Mononuclear cell (primary cell): ENCODE results near the gene ARAF. TPM values are rescaled to one million over a fixed set of nuclear protein-coding genes. Genes with fewer than 3 reads are reported as not detected.
"Not testable (repeated sequence)": the region's sequence is repeated elsewhere in the genome, so short reads cannot be mapped to it uniquely, and the experiment has no call there.

Experiments used
- H3K27me3 ChIP-seq: 2 replicates; pipeline ENCODE4 v1.6.0; 2011; ENCODE audit warnings: low read length, control low read depth; ENCODE audit not compliant: insufficient read depth
- H3K4me1 ChIP-seq: 2 replicates; pipeline ENCODE4 v1.5.1; 2011; ENCODE audit warnings: mild to moderate bottlenecking, low read length, control low read depth; ENCODE audit not compliant: insufficient read depth
- H3K4me3 ChIP-seq: 2 replicates; pipeline ENCODE4 v1.5.1; 2011; ENCODE audit warnings: mild to moderate bottlenecking, low read length, moderate library complexity
- H3K9me3 ChIP-seq: 2 replicates; pipeline ENCODE4 v1.5.1; 2011; ENCODE audit warnings: low read depth, mild to moderate bottlenecking, control low read depth, low read length
- total RNA-seq: library from RNA; depleted of rRNA; stranded (reverse); fragments of >200 nt; gene quantifications from one replicate; pipeline ENCODE4 v1.2.3, GENCODE V29; 2012

Gene ARAF
- total RNA-seq, result 48.4 TPM

DNA sequence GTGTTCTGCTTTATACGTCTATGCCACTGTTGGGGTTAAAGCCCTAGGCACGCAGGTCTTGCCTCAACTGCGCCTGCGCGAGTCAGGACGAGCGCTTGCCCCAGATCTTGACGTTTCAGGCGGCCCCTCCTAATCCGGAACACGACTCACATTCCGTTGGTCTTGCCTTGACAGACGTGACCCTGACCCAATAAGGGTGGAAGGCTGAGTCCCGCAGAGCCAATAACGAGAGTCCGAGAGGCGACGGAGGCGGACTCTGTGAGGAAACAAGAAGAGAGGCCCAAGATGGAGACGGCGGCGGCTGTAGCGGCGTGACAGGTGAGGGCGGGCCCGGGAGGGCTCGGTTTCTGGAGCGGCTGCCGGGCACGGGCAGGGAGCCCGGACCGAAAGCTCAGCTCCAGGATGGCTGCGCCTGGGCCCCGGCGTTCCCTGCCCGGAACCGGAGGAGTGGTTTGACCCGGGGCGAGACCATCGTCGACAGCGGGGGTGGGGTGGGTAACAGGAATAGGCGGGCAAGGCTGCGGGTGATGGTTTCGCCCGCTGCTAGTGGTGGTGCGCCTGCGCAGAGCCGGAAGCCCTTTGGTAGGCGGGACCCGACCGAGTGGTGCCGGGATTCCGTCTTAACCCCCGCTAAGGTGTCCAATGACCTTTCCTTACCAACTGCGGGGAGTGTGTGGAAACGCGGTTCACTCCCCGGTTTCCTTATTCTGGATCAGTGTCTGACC is at the start of gene ARAF:
Gene ARAF (plus strand): TSS at position 272 of the 725 bp plus-strand sequence. CDS start 1,763 bp downstream, outside the sequence.
- Histone ChIP-seq H3K4me1 (peaks cover 43% of the 10 kb centered on the region), H3K9me3 (no peaks in the 10 kb centered on the region), H3K4me3 (peak within 1 kb of the TSS; percentile 71), H3K27me3 (no peaks in the 10 kb centered on the region)

DNA sequence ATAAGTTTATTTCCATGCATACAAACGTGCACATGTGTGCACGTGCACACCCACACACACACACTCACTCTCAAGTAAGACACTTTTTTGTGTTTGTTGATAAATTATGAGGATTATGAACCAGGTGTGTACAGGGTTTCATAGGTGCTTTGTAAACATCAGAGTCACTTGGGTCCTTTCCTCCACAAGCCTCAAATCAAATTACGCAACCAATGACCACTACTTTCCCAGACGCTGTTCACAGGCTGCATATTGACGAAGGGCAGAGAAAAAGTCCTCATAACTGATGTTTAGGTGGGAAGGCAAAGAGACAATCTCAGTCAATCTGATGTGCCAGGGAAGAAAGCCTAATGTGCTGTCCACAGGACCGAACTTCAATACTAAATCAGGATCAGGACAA is 48.6 kb upstream of the ARAF start:
- H3K9me3 ChIP-seq, H3K4me3 ChIP-seq, H3K27me3 ChIP-seq: not testable (repeated sequence)
- peaks cover 17% of the 10 kb centered on the region for H3K4me1 ChIP-seq

DNA sequence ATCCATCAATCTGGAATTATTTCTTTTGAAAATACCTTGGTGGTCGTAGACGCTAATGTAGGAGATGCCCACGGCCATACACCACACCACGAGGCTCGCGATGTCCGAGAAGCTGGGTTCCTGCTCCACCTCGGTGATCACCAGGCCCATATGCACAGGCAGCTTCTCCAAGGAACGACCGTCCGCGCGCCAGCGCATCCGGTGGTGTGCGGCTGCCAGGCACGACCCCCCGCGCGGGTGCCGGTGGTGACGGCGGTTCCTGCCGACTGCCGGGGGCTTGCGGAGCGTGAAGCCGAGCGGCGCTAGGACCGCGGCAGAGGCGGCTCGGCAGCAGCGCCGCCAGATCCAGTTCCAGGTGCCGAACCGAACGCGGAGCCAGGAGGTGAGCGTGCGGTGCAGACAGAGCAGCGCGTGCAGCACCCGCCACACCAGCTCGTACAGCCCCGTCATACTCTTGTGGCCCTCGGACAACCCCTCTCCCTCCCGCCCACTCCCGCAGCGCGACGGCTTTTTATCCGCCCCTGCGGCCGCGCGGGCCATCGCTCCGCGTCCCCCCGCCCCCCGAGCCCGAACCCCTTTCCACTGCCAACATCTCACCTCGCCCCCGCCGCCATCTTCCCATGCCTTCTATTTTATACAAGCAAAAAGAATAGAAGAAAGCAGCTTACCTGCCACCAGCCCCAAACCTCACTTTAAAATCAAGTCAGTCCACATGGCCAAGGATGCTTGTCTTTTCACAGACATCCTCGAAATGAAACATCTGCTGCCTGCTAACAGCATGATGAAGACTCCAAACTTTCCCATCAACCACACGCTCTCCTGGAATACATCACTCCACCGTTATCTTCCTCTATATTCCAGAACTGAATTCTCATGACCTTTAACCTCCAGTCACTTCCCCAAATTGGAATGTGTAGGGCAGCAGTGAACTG is 47.7 kb upstream of the ARAF start:
- H3K4me3 ChIP-seq, result peak overlapping the region; percentile 27
- H3K27me3 ChIP-seq, H3K9me3 ChIP-seq: not testable (repeated sequence)
- peaks cover 17% of the 10 kb centered on the region for H3K4me1 ChIP-seq

DNA sequence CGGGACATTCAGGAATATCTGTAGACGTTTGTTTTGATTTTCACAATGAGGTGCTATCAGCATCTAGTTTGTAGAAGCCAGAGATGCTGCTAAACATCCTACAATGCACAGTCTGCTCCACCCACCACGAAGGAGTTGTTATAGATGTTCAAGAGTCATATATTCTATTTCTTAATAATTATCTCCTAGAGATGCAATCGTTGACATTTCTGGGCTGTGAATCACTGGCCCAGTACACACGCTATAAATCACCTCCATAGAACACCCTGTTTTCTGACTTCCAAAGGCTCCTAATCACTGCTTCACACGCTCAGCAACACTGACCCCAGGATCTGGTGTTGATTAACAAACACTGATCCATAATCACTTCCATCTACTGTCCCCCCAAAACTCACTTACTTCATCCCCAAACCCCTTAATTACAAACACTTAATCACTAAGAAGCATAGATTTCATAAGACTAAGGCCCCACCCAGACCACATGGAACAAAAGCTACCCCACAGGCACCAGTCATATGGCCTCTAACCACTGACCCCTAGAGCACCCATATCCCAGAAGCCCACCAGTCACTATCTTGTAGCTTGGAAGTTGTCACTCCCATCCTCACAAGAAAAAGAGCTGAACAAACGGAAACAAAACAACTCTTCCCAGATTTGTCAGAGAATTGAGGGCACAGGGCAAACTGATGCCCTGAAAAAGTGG is 46.3 kb upstream of the ARAF start:
- Histone ChIP-seq H3K27me3 (no peaks in the 10 kb centered on the region), H3K4me1 (peaks cover 17% of the 10 kb centered on the region)

DNA sequence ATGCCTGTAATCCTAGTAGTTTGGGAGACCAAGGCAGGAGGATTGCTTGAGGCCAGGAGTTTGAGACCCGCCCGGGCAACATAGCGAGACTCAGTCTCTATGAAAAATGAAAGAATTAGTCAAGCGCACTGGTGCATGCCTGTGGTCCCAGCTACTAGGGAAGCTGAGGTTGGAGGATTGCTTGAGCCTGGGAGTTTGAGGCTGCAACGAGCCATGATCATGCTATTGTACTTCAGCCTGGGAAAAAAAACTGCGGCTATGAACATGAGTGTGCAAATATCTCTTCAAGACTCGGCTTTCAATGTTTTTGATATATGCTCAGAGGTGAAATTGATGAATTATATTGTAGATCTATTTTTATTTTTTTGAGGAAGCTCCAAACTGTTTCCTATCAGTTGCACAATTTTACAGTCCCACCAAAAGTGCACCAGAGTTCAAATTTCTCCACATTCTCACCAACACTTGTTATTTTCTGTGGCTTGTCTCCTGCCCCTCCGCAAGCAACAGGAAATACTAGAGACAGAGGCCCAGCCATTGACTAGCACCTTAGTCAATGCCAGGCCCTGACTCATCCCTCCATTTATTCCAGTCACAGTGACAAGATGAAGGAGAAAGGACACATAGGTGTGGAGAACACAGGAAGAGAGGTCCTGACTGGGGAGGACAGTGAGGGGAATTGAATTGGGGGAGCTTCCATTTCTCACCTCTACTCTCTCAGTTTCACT is 44.9 kb upstream of the ARAF start:
- no peaks in the 10 kb centered on the region for H3K27me3 ChIP-seq
- H3K4me3 ChIP-seq, result no peak overlapping the region
- H3K4me1 ChIP-seq, result peaks cover 17% of the 10 kb centered on the region
- H3K9me3 ChIP-seq, result no peaks in the 10 kb centered on the region

More for the DNA sequence above, 46.3 kb upstream of the ARAF start:
- H3K9me3 ChIP-seq, result no peaks in the 10 kb centered on the region
- H3K4me3 ChIP-seq, result no peak overlapping the region

DNA sequence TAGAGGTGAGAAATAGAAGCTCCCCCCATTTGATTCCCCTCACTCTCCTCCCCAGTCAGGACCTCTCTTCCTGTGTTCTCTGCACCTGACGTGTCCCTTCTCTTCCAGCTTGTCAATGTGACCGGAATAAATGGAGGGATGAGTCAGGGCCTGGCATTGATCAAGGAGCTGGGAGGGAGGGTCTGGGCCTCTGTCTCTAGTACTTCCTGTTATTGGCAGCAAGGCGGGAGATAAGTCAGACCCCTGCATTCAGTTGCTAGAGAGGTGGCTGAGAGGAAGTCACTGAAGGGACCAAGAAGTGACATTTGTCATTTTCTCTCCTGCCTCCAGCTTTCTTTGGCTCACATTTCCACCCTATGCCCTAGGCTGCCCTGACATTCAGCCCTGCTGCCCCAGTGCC is 42.9 kb upstream of the ARAF start:
- no peak overlapping the region for H3K4me3 ChIP-seq
- no peaks in the 10 kb centered on the region for H3K9me3 ChIP-seq
- peaks cover 17% of the 10 kb centered on the region for H3K4me1 ChIP-seq
- H3K27me3 ChIP-seq, result no peaks in the 10 kb centered on the region

DNA sequence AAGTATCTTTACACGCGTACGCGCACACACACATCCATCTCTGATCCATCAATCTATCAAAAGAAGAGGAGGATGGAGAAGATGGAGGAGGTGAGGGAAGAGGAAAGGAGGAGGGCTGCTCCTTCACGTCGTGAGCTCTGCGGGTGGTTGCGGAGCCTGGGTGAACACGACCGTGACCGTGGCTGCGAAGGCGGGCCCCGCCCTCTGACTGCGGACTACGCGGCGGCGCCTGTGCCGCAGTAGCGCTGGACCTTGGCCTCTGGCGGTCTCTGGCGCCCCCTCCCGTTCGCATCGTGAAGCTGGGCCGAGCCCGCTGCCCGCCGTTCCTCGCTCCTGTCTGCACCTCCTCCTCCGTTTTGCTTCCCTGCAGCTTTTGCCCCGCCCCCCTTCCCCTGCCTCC is 37.7 kb upstream of the ARAF start:
- H3K4me3 ChIP-seq, result peak overlapping the region; percentile 28
- H3K27me3 ChIP-seq, result no peaks in the 10 kb centered on the region
- H3K9me3 ChIP-seq, result no peaks in the 10 kb centered on the region
- no peaks in the 10 kb centered on the region for H3K4me1 ChIP-seq

DNA sequence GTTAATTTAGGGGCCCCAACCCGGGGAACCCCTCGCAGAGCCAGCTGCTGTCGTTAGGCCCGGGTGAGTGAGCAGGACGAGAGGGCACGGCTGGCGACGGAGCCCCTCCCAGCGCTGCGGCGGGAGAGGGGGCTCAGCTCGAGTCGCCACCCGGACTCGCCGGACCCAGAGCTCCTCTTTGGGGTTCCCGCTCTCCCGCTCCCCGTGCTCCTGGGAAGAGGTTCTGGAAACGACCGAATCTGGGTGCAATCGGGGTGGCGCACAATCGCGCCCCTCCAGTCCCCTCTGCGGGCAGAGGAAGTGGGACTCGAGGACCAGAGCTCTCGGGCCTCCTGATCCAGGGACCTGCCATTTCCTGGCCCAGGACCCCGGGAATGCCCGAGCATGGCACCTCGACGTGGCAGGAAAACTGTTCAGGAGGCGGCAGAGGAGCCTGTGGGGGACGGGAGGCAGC is 37.3 kb upstream of the ARAF start:
- no peaks in the 10 kb centered on the region for H3K27me3 ChIP-seq
- no peaks in the 10 kb centered on the region for H3K4me1 ChIP-seq
- no peaks in the 10 kb centered on the region for H3K9me3 ChIP-seq
- H3K4me3 ChIP-seq, result peak overlapping the region; percentile 28

DNA sequence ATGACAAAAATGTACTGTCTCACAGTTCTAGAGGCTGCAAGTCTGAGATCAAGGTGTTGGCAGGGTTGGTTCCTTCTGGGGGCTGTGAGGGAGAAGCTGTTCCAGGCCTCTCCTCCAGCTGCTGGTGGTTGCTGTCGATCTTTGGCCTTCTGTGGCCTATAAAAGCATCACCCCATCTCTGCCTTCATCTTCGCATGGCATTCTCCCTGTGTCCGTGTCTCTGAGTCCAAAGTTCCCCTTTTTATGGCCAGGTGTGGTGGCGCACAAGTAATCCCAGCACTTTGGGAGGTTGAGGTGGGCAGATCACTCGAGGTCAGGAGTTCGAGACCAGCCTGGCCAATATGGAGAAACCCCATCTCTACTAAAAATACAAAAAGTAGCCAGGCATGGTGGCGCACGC is 31.5 kb upstream of the ARAF start:
- Histone ChIP-seq H3K4me1 (no peaks in the 10 kb centered on the region), H3K27me3 (no peaks in the 10 kb centered on the region), H3K4me3 (no peak overlapping the region), H3K9me3 (no peaks in the 10 kb centered on the region)

DNA sequence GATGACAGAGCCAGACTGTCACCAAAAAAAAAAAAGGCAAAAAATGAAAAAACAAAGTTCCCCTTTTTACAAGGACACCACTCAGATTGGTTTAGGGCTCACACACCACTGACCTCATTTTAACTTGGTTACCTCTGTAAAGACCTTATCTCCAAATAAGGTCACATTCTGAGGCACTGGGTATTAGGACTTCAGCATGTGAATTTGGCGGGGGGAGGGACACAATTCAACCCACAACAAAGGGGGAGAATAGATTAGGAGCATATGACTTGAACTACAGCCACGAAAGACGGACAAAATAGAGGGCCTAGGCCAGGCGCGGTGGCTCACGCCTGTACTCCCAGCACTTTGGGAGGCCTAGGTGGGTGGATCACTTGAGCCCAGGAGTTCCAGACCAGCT is 31.0 kb upstream of the ARAF start:
- no peaks in the 10 kb centered on the region for H3K4me1 ChIP-seq
- H3K4me3 ChIP-seq, result no peak overlapping the region
- no peaks in the 10 kb centered on the region for H3K9me3 ChIP-seq
- no peaks in the 10 kb centered on the region for H3K27me3 ChIP-seq

DNA sequence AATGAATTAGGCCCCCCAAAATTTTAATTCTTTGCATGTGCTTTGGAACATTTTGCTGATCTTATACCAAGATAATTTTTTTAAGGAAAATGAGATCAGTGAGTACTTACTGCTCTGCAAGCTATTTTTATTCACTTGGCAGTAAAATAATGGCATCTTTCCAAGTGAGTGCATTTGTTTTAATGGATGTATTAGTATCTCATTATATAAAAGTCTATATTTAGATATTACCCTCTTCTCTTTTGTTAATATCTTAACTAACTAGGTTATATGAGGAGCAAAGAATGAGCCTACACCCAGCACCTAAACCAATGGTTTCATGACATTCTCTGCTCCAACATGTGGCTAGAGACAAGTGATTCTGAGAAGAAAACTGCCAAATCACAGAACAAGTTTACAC is 21.1 kb upstream of the ARAF start:
- Histone ChIP-seq H3K27me3 (no peaks in the 10 kb centered on the region), H3K9me3 (no peaks in the 10 kb centered on the region), H3K4me3 (no peak overlapping the region), H3K4me1 (no peaks in the 10 kb centered on the region)

DNA sequence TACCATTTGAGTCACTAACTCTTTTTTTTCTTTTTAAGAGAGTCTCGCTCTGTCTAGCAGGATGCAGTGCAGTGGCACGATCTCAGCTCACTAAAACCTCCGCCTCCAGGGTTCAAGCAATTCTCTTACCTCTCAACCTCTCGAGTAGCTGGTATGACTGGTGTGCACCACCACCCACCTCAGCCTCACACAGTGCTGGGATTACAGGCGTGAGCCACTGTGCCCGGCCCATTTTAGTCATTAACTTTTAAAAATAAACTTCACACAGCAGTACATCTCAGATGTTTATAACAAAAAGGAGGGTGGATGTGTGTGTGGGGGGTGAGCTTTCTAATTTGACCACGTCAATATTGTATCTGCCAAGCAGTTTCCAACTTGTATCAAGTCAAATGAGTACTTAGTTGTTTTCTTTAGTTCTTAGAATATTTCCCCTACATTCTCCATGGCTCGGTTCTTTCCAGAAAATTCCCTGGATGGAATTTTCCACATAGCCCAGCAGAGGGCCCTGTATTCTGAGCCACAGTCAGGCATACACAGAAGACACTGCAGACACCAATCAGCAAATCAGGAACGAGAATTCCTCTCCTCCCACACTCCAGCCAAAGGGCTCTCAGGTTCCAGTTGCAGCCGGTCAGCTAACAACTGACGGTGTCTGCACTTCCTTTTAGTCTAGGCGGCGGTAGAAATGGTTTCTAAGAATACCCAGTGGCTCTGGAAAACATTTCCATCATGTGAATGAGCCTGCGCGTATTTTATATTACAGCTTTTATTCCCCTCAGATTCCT is 20.1 kb upstream of the ARAF start:
- Histone ChIP-seq H3K4me1 (peaks cover 5% of the 10 kb centered on the region), H3K9me3 (no peaks in the 10 kb centered on the region), H3K27me3 (no peaks in the 10 kb centered on the region), H3K4me3 (no peak overlapping the region)

DNA sequence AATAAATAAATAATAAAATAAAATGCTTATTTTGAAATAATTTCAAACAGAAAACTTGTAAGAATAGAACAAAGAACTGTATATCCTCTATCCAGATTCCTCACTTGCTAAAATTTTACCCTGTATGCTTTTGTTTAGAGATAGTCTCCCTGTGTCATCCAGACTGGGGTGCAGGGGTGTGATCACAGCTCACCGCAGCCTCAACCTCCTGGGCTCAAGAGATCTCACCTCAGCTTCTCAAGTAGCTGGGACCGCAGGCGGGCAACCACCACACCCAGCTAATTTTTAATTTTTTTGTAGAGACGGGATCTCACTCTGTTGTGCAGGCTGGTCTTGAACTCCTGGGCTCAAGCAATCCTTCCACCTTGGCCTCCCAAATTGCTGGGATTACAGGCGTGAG is 17.5 kb upstream of the ARAF start:
- Histone ChIP-seq H3K4me3 (no peak overlapping the region), H3K27me3 (no peaks in the 10 kb centered on the region), H3K9me3 (no peaks in the 10 kb centered on the region), H3K4me1 (peaks cover 5% of the 10 kb centered on the region)

DNA sequence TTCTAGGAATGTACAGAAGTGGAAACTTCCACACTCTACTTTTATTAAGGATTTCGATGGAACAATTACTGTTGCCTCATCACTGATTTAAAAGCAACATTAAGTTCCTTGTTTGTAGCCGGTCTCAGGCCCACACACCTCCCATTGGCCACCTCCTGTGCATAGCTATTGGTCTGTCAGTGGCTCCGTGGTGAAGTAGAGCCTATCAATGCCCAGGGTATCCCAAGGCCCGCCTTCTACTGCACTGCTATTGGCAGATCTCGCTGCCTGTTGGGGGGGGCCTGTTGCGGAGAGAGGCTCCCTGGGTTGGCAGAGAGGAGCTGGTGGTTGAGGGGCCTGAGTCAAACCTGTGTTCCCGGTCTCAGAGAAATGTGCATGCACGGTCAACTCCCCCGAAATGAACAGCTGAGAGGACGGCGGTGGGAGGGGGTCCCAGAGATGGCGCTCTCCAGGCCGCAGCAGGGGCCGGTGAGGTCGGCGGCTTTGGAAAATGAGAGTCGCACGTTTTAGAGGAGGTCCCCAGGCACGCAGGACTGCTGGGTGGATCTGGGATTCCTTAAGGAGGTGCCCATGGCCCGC is 4.9 kb upstream of the ARAF start:
- H3K27me3 ChIP-seq, result no peaks in the 10 kb centered on the region
- peak overlapping the region; percentile 48 for H3K4me3 ChIP-seq
- H3K4me1 ChIP-seq, result peaks cover 22% of the 10 kb centered on the region
- no peaks in the 10 kb centered on the region for H3K9me3 ChIP-seq
